HG03095 (cell line): ENCODE data around the gene KRTAP20-3.

ENCODE experiments used
- ATAC-seq: cut with Tn5 transposase; IDR thresholded peaks from one replicate; pipeline ENCODE4 v1.9.1; 2021; ENCODE audit warnings: moderate library complexity; ENCODE audit not compliant: unreplicated experiment

The KRTAP20-3 gene

GRCh38 chr21:30680586-30680985 is 37.9 kb downstream of the KRTAP20-3 start:
- ATAC-seq, result no peak

GRCh38 chr21:30684506-30684905 is 41.8 kb downstream of the KRTAP20-3 start:
- ATAC-seq, result no peak

GRCh38 chr21:30689822-30690221 is 47.2 kb downstream of the KRTAP20-3 start:
- ATAC-seq, result no peak
